BLaER1 (cell line): Measurements from ENCODE around the gene FAM229A.

Experiments used
- H3K27ac ChIP-seq: shearing (Covaris generic); formaldehyde crosslinking; 2 replicates; pipeline ENCODE4 v1.8.1; 2022
- H3K27me3 ChIP-seq: shearing (Covaris generic); formaldehyde crosslinking; 2 replicates; pipeline ENCODE4 v1.8.1; 2022
- H3K36me3 ChIP-seq: shearing (Covaris generic); formaldehyde crosslinking; 2 replicates; pipeline ENCODE4 v1.8.1; 2022
- H3K4me1 ChIP-seq: shearing (Covaris generic); formaldehyde crosslinking; 2 replicates; pipeline ENCODE4 v1.8.1; 2022
- H3K4me2 ChIP-seq: shearing (Covaris generic); formaldehyde crosslinking; 2 replicates; pipeline ENCODE4 v1.8.1; 2022
- H3K4me3 ChIP-seq: shearing (Covaris generic); formaldehyde crosslinking; 2 replicates; pipeline ENCODE4 v1.8.1; 2022
- H3K9ac ChIP-seq: shearing (Covaris generic); formaldehyde crosslinking; 2 replicates; pipeline ENCODE4 v1.8.1; 2022
- H3K9me3 ChIP-seq: shearing (Covaris generic); formaldehyde crosslinking; 2 replicates; pipeline ENCODE4 v1.8.1; 2022
- H4K20me1 ChIP-seq: shearing (Covaris generic); formaldehyde crosslinking; 2 replicates; pipeline ENCODE4 v1.8.1; 2022
- Cebpa-rat ChIP-seq: shearing (Covaris generic); IDR thresholded peaks from 2 replicates; pipeline ENCODE4 v1.8.1; 2022

Gene FAM229A

GRCh38 chr1:32377541-32378220 is 15.4 kb upstream of the FAM229A start:
- Histone ChIP-seq H4K20me1 (peaks cover 37% of the 10 kb centered on the region), H3K9me3 (no peaks in the 10 kb centered on the region), H3K4me3 (no peak overlapping the region), H3K4me1 (peaks cover 9% of the 10 kb centered on the region), H3K36me3 (peaks cover 100% of the 10 kb centered on the region), H3K9ac (no peak overlapping the region), H3K4me2 (no peak overlapping the region), H3K27ac (no peak overlapping the region), H3K27me3 (no peaks in the 10 kb centered on the region)
- no peak for TF ChIP-seq Cebpa-rat

- H4K20me1 ChIP-seq: peaks cover 52% of the 10 kb centered on the region
- no peak overlapping the region for H3K9ac ChIP-seq
- H3K36me3 ChIP-seq: peaks cover 100% of the 10 kb centered on the region
- no peak overlapping the region for H3K27ac ChIP-seq
- H3K27me3 ChIP-seq: no peaks in the 10 kb centered on the region
- no peaks in the 10 kb centered on the region for H3K9me3 ChIP-seq
- H3K4me1 ChIP-seq: peaks cover 22% of the 10 kb centered on the region
- H3K4me2 ChIP-seq: no peak overlapping the region
- H3K4me3 ChIP-seq: no peak overlapping the region
- no peak for TF ChIP-seq Cebpa-rat
Observed at GRCh38 chr1:32376199-32376598, 13.9 kb upstream of the FAM229A start.

- H3K9me3 ChIP-seq: no peaks in the 10 kb centered on the region
- H3K27me3 ChIP-seq: no peaks in the 10 kb centered on the region
- peaks cover 95% of the 10 kb centered on the region for H3K36me3 ChIP-seq
- H3K4me3 ChIP-seq: no peak overlapping the region
- no peak for TF ChIP-seq Cebpa-rat
- H3K4me2 ChIP-seq: no peak overlapping the region
- no peak overlapping the region for H3K9ac ChIP-seq
- peaks cover 22% of the 10 kb centered on the region for H3K4me1 ChIP-seq
- peaks cover 66% of the 10 kb centered on the region for H4K20me1 ChIP-seq
- H3K27ac ChIP-seq: no peak overlapping the region
Observed at GRCh38 chr1:32373996-32374592, 11.8 kb upstream of the FAM229A start.

GRCh38 chr1:32372149-32372756 is 10.0 kb upstream of the FAM229A start:
- Histone ChIP-seq H3K4me2 (peak overlapping the region; percentile 63), H4K20me1 (peaks cover 76% of the 10 kb centered on the region), H3K27ac (no peak overlapping the region), H3K9ac (no peak overlapping the region), H3K4me1 (peaks cover 22% of the 10 kb centered on the region), H3K4me3 (no peak overlapping the region), H3K36me3 (peaks cover 95% of the 10 kb centered on the region), H3K27me3 (no peaks in the 10 kb centered on the region), H3K9me3 (no peaks in the 10 kb centered on the region)
- TF ChIP-seq Cebpa-rat: no peak

- Histone ChIP-seq H3K4me1 (peaks cover 35% of the 10 kb centered on the region), H3K36me3 (peaks cover 92% of the 10 kb centered on the region), H3K4me2 (no peak overlapping the region), H3K27me3 (peaks cover under 1% of the 10 kb centered on the region; the same call in 1 of the 2 replicates), H4K20me1 (peaks cover 71% of the 10 kb centered on the region), H3K27ac (no peak overlapping the region), H3K9ac (no peak overlapping the region), H3K4me3 (no peak overlapping the region), H3K9me3 (no peaks in the 10 kb centered on the region)
- no peak for TF ChIP-seq Cebpa-rat
Observed at GRCh38 chr1:32367912-32368635, 5.8 kb upstream of the FAM229A start.

- H3K36me3 ChIP-seq: peaks cover 78% of the 10 kb centered on the region
- peaks cover 27% of the 10 kb centered on the region for H3K27me3 ChIP-seq
- H3K4me3 ChIP-seq: no peak overlapping the region
- TF ChIP-seq Cebpa-rat: no peak
- peaks cover 63% of the 10 kb centered on the region for H4K20me1 ChIP-seq
- peaks cover 38% of the 10 kb centered on the region for H3K4me1 ChIP-seq
- H3K9ac ChIP-seq: 0 out of 2 replicates have a peak overlapping the region, but pooled peaks have one; percentile 38
- peak overlapping the region; percentile 64 for H3K4me2 ChIP-seq
- no peaks in the 10 kb centered on the region for H3K9me3 ChIP-seq
- no peak overlapping the region for H3K27ac ChIP-seq
Observed at GRCh38 chr1:32365445-32365844, 3.2 kb upstream of the FAM229A start.

GRCh38 chr1:32364836-32365235 is 2.6 kb upstream of the FAM229A start:
- no peak overlapping the region for H3K9ac ChIP-seq
- H3K27ac ChIP-seq: no peak overlapping the region
- peaks cover 72% of the 10 kb centered on the region for H3K36me3 ChIP-seq
- no peak overlapping the region for H3K4me3 ChIP-seq
- H3K27me3 ChIP-seq: peaks cover 28% of the 10 kb centered on the region
- no peaks in the 10 kb centered on the region for H3K9me3 ChIP-seq
- peaks cover 60% of the 10 kb centered on the region for H4K20me1 ChIP-seq
- H3K4me1 ChIP-seq: peaks cover 44% of the 10 kb centered on the region
- no peak overlapping the region for H3K4me2 ChIP-seq
- TF ChIP-seq Cebpa-rat: no peak

- Histone ChIP-seq H3K4me3 (no peak overlapping the region), H3K4me1 (peaks cover 53% of the 10 kb centered on the region), H3K36me3 (peaks cover 61% of the 10 kb centered on the region), H3K27ac (no peak overlapping the region), H3K9me3 (no peaks in the 10 kb centered on the region), H3K27me3 (peaks cover 28% of the 10 kb centered on the region), H3K4me2 (no peak overlapping the region), H3K9ac (no peak overlapping the region), H4K20me1 (peaks cover 51% of the 10 kb centered on the region)
- TF ChIP-seq Cebpa-rat: no peak
Observed at GRCh38 chr1:32363713-32364112, 1.4 kb upstream of the FAM229A start.

GRCh38 chr1:32361674-32362473 is 411 bp downstream of the FAM229A start:
- Histone ChIP-seq H3K27me3 (peaks cover 28% of the 10 kb centered on the region), H3K9ac (peak overlapping the region; percentile 41; the same call in 1 of the 2 replicates), H3K9me3 (no peaks in the 10 kb centered on the region), H3K4me1 (peaks cover 52% of the 10 kb centered on the region), H3K4me2 (peak overlapping the region; percentile 87), H3K4me3 (peak overlapping the region; percentile 53), H3K27ac (no peak overlapping the region), H3K36me3 (peaks cover 42% of the 10 kb centered on the region), H4K20me1 (peaks cover 39% of the 10 kb centered on the region)
- no peak for TF ChIP-seq Cebpa-rat
